ENCODE results near the gene RAB3D. TPM values are rescaled to one million over a fixed set of nuclear protein-coding genes. Genes with fewer than 3 reads are reported as not detected.

Gene RAB3D
- total RNA-seq, 1 experiment from 2014 or later: 29.4 TPM

DNA sequence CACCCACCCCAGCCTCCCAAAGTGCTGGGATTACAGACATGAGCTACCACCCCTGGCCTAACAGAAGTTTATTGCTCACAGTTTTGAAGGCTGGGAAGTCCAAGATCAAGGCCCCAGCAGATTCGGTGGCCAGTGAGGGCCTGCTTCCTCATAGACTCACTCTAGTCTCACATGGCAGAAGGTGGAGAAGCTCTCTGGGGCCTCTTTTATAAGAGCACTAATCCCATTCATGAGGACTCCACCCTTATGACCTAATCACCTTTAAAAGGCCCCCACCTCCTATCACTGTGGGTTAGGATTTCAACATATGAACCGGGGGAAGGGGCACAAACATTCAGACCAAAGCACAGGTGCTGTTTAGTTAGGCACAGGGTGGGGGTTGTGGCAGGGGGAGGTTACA is 28.1 kb upstream of the RAB3D start:
- H3K9ac ChIP-seq (ENCODE audit: extremely low read depth, insufficient read length, low read length): no peak overlapping the region
- H3K4me1 ChIP-seq (ENCODE audit: insufficient read depth, low read length): no peaks in the 10 kb centered on the region; the same call in 1 of the 2 replicates
- Mint-ChIP-seq H3K27me3 (ENCODE audit: low read depth) (no peaks in the 10 kb centered on the region), H3K27ac (no peak overlapping the region), H3K9me3 (no peaks in the 10 kb centered on the region), H3K4me3 (no peak overlapping the region), H3K36me3 (ENCODE audit: insufficient read depth in 1 of 3, low read depth in 3 of 3) (peaks cover 2 to 21% (median 9%) of the 10 kb centered on the region in 3 experiments; a peak in 6 of 7 replicates), H3K4me1 (peaks cover 0 to 4% of the 10 kb centered on the region in 2 experiments; a peak in 2 of 4 replicates)
- no peak overlapping the region for H3K4me2 ChIP-seq (ENCODE audit: insufficient read depth, insufficient read length, low read length)
- no peak overlapping the region for H3K18ac ChIP-seq (ENCODE audit: insufficient read length, low read depth, low read length)
- H2BK20ac ChIP-seq (ENCODE audit: low read depth, low read length, poor library complexity, severe bottlenecking): no peak overlapping the region
- no peaks in the 10 kb centered on the region for H4K20me1 ChIP-seq (ENCODE audit: control insufficient read depth, insufficient read depth, insufficient read length)
- H3K79me1 ChIP-seq (ENCODE audit: insufficient read depth, low read depth, low read length, poor library complexity, severe bottlenecking): no peaks in the 10 kb centered on the region
- H3T11ph ChIP-seq (ENCODE audit: low read length): no peak overlapping the region
- no CpG with 5 or more reads among the region's 2 CpGs for WGBS (ENCODE audit: extremely low coverage, insufficient read length, low lambda C conversion rate)
- no peak for DNase-seq
- no peak overlapping the region for H2BK5ac ChIP-seq (ENCODE audit: insufficient read length, low read length)
- H3K27ac ChIP-seq (ENCODE audit: insufficient read length, low read depth, low read length): no peak overlapping the region
- no peaks in the 10 kb centered on the region for H3K79me2 ChIP-seq (ENCODE audit: insufficient read depth, low read length)
- TF ChIP-seq, protein P1, sequence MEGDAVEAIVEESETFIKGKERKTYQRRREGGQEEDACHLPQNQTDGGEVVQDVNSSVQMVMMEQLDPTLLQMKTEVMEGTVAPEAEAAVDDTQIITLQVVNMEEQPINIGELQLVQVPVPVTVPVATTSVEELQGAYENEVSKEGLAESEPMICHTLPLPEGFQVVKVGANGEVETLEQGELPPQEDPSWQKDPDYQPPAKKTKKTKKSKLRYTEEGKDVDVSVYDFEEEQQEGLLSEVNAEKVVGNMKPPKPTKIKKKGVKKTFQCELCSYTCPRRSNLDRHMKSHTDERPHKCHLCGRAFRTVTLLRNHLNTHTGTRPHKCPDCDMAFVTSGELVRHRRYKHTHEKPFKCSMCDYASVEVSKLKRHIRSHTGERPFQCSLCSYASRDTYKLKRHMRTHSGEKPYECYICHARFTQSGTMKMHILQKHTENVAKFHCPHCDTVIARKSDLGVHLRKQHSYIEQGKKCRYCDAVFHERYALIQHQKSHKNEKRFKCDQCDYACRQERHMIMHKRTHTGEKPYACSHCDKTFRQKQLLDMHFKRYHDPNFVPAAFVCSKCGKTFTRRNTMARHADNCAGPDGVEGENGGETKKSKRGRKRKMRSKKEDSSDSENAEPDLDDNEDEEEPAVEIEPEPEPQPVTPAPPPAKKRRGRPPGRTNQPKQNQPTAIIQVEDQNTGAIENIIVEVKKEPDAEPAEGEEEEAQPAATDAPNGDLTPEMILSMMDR (conservative IDR thresholded peaks at IDR 0.05): no peak
- no peak overlapping the region for H2BK15ac ChIP-seq (ENCODE audit: low read depth, low read length)
- no peak overlapping the region for H3K56ac ChIP-seq (ENCODE audit: insufficient read length, low read depth, low read length)
- no peak overlapping the region for H2AK5ac ChIP-seq (ENCODE audit: insufficient read length, low read length)
- no peaks in the 10 kb centered on the region for H3K23me2 ChIP-seq (ENCODE audit: insufficient read length, low read depth, low read length, poor library complexity, severe bottlenecking)
- no peak overlapping the region for H2BK120ac ChIP-seq (ENCODE audit: low read depth, low read length, poor library complexity, severe bottlenecking)
- no peak overlapping the region for H3K14ac ChIP-seq (ENCODE audit: insufficient read depth, low read length)
- H2AFZ ChIP-seq (ENCODE audit: low read length): no peak overlapping the region
- H2BK12ac ChIP-seq (ENCODE audit: insufficient read length, low read depth, low read length): no peak overlapping the region
- no peak overlapping the region for H4K5ac ChIP-seq (ENCODE audit: insufficient read length, low read depth, low read length)
- H3K27me3 ChIP-seq (ENCODE audit: insufficient read depth, low read length): no peaks in the 10 kb centered on the region
- no peak overlapping the region for H3K4ac ChIP-seq (ENCODE audit: low read depth, low read length)
- H4K91ac ChIP-seq (ENCODE audit: insufficient read length, low read depth, low read length): no peak overlapping the region
- no peak overlapping the region for H4K8ac ChIP-seq (replicated peaks; ENCODE audit: insufficient read length, low read depth, low read length)
- H3K9me3 ChIP-seq (ENCODE audit: control insufficient read depth, low read depth, low read length): no peaks in the 10 kb centered on the region
- no peak overlapping the region for H3K23ac ChIP-seq (ENCODE audit: insufficient read length, low read depth, low read length)

Data from H9 (cell line).